Measurements from ENCODE around the gene EPN1.

GRCh38 chr19:55643887-55644176 lies 31.2 kb upstream of the EPN1 start:
- TF ChIP-seq CTCF (IDR thresholded peaks at IDR 0.05), result no peak
- TF ChIP-seq POLR2A (IDR thresholded peaks at IDR 0.05), result no peak
